Tibial artery (tissue), 4 donors: Measurements from ENCODE around the gene NEGR1.

Source experiments
- DNase-seq, 2 donors: peaks; one replicate each; pipeline ENCODE4 v3.0.0-alpha.2; 2019
- H3K27ac ChIP-seq, 2 donors: fragments of 200-600 bp; sonication (generic) in 1 of 2; 1 replicate in 1 of 2; 2 replicates in 1 of 2; pipeline ENCODE4 v1.5.1; 2018 to 2019; ENCODE audit warnings: mild to moderate bottlenecking in 1 of 2
- H3K27me3 ChIP-seq, 2 donors: fragments of 200-600 bp; sonication (generic) in 1 of 2; one replicate each; pipeline versions ENCODE4 v1.5.1 to v1.6.0; 2016 to 2019
- H3K36me3 ChIP-seq, 3 donors: fragments of 200-600 bp; sonication (generic) in 2 of 3; one replicate each; pipeline ENCODE4 v1.5.1; 2016 to 2019; ENCODE audit warnings: mild to moderate bottlenecking in 2 of 3
- H3K4me1 ChIP-seq, 4 donors: fragments of 200-600 bp; sonication (generic) in 2 of 4; 1 replicate in 3 of 4; 2 replicates in 1 of 4; pipeline ENCODE4 v1.5.1; 2016 to 2019
- H3K4me3 ChIP-seq, 2 donors: fragments of 200-600 bp; sonication (generic) in 1 of 2; 1 replicate in 1 of 2; 2 replicates in 1 of 2; pipeline ENCODE4 v1.5.1; 2018 to 2019; ENCODE audit warnings: mild to moderate bottlenecking in 2 of 2
- H3K9me3 ChIP-seq, 3 donors: fragments of 200-600 bp; sonication (generic) in 1 of 3; one replicate each; pipeline ENCODE4 v1.5.1; 2016 to 2019
- CTCF ChIP-seq, 2 experiments: fragments of 200-600 bp in 1 of 2; fragments of 450-650 bp in 1 of 2; IDR thresholded peaks; one replicate each; pipeline ENCODE4 v1.5.1; 2017 to 2019; ENCODE audit warnings: antibody characterized with exemption in 2 of 2, mild to moderate bottlenecking in 1 of 2, moderate library complexity in 1 of 2
- intact Hi-C: fragments of 100-400 bp; cut with DNase I; formaldehyde crosslinking; loops from one replicate; pipeline ENCODE4 v1.15.0; 2023; ENCODE audit warnings: low total_unique reads

Gene NEGR1

GRCh38 chr1:72063364-72064044, 218.8 kb downstream of the NEGR1 start:
- Histone ChIP-seq H3K36me3 (no peaks in the 10 kb centered on the region), H3K27me3 (no peaks in the 10 kb centered on the region), H3K27ac (no peak overlapping the region), H3K9me3 (no peaks in the 10 kb centered on the region), H3K4me3 (no peak overlapping the region), H3K4me1 (peaks cover 0 to 12% (median 0%) of the 10 kb centered on the region in 4 donors)
- intact Hi-C loops: no loop called here
- TF ChIP-seq CTCF (IDR thresholded peaks at IDR 0.05): no peak
- DNase-seq: no peak

- H3K4me3 ChIP-seq: no peak overlapping the region
These were observed 219.8 kb downstream of the NEGR1 start for GRCh38 chr1:72062584-72062983.

GRCh38 chr1:72060466-72061245, 221.7 kb downstream of the NEGR1 start:
- intact Hi-C loops: no loop called here
- Histone ChIP-seq H3K9me3 (no peaks in the 10 kb centered on the region), H3K27me3 (no peaks in the 10 kb centered on the region), H3K4me1 (peaks cover 0 to 6% (median 0%) of the 10 kb centered on the region in 4 donors), H3K36me3 (no peaks in the 10 kb centered on the region), H3K27ac (no peak overlapping the region), H3K4me3 (no peak overlapping the region)
- DNase-seq: no peak
- TF ChIP-seq CTCF (IDR thresholded peaks at IDR 0.05): no peak

More at GRCh38 chr1:72062584-72062983, 219.8 kb downstream of the NEGR1 start:
- DNase-seq: no peak
- intact Hi-C loops: no loop called here
- Histone ChIP-seq H3K9me3 (no peaks in the 10 kb centered on the region), H3K27ac (no peak overlapping the region), H3K4me1 (peaks cover 0 to 12% (median 0%) of the 10 kb centered on the region in 4 donors), H3K36me3 (no peaks in the 10 kb centered on the region), H3K27me3 (no peaks in the 10 kb centered on the region)
- TF ChIP-seq CTCF (IDR thresholded peaks at IDR 0.05): no peak

GRCh38 chr1:72056516-72056915, 225.8 kb downstream of the NEGR1 start:
- no peak for DNase-seq
- Histone ChIP-seq H3K9me3 (no peaks in the 10 kb centered on the region), H3K27ac (no peak overlapping the region), H3K4me3 (no peak overlapping the region), H3K27me3 (no peaks in the 10 kb centered on the region), H3K36me3 (no peaks in the 10 kb centered on the region), H3K4me1 (peaks cover 0 to 7% (median 0%) of the 10 kb centered on the region in 4 donors)
- intact Hi-C loops: no loop called here
- TF ChIP-seq CTCF (IDR thresholded peaks at IDR 0.05): no peak

GRCh38 chr1:72051538-72051937, 230.8 kb downstream of the NEGR1 start:
- no peak overlapping the region for H3K27ac ChIP-seq
- no peaks in the 10 kb centered on the region for H3K27me3 ChIP-seq
- H3K4me1 ChIP-seq: peaks cover 0 to 8% (median 0%) of the 10 kb centered on the region in 4 donors
- no peaks in the 10 kb centered on the region for H3K36me3 ChIP-seq
- no peak overlapping the region for H3K4me3 ChIP-seq
- TF ChIP-seq CTCF (IDR thresholded peaks at IDR 0.05): no peak
- intact Hi-C loops: no loop called here
- DNase-seq: no peak
- H3K9me3 ChIP-seq: no peaks in the 10 kb centered on the region
